ENCODE results near the gene EN2.

The EN2 gene

DNA sequence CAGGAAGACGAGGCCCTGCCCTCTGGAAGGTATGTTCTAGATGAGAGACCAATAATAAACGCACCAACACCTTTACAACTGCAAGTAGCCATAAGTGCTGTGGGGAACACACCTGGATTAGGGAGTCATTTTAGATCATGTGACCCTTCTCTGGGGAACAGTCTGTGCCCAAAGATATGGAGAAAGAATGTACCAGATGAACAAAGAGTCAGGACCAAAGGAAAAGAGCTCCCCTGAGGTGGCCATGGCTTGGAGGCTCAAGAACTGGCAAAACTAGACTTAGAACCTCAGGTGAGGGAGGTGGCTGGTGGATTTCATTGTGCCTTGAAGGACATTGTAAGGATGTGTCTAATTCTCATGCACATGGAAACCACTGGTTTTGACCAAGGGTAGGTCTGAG, 10.3 kb upstream of the EN2 start:
- DNase-seq (ENCODE audit: low read depth), result no peak
- TF ChIP-seq, protein P1, sequence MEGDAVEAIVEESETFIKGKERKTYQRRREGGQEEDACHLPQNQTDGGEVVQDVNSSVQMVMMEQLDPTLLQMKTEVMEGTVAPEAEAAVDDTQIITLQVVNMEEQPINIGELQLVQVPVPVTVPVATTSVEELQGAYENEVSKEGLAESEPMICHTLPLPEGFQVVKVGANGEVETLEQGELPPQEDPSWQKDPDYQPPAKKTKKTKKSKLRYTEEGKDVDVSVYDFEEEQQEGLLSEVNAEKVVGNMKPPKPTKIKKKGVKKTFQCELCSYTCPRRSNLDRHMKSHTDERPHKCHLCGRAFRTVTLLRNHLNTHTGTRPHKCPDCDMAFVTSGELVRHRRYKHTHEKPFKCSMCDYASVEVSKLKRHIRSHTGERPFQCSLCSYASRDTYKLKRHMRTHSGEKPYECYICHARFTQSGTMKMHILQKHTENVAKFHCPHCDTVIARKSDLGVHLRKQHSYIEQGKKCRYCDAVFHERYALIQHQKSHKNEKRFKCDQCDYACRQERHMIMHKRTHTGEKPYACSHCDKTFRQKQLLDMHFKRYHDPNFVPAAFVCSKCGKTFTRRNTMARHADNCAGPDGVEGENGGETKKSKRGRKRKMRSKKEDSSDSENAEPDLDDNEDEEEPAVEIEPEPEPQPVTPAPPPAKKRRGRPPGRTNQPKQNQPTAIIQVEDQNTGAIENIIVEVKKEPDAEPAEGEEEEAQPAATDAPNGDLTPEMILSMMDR (conservative IDR thresholded peaks at IDR 0.05; ENCODE audit: low read depth, low read length), result no peak
- no peak overlapping the region for H3K4me3 ChIP-seq (ENCODE audit: low read depth, low read length)

DNA sequence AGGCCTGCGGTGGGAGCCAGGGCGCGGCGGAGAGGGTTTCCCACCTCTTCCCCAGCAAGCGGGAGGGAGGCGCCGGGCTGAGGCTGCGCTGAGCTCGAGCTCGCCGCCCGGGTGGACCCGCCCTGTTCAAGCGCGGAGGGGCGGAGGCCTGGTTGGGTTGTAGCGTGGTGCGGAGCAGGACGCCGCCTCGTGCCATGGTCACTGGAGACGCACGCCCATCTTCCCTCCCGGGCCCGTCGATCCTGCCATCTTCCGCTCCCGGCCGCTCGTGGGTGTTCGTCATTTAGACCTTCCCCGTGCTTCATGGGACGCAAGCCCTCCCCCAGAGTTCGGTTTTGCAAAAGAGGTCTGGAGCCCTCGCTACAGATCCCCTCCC, 9.3 kb upstream of the EN2 start:
- TF ChIP-seq, protein P1 (conservative IDR thresholded peaks at IDR 0.05; ENCODE audit: low read depth, low read length), result no peak
- H3K4me3 ChIP-seq (ENCODE audit: low read depth, low read length), result no peak overlapping the region

DNA sequence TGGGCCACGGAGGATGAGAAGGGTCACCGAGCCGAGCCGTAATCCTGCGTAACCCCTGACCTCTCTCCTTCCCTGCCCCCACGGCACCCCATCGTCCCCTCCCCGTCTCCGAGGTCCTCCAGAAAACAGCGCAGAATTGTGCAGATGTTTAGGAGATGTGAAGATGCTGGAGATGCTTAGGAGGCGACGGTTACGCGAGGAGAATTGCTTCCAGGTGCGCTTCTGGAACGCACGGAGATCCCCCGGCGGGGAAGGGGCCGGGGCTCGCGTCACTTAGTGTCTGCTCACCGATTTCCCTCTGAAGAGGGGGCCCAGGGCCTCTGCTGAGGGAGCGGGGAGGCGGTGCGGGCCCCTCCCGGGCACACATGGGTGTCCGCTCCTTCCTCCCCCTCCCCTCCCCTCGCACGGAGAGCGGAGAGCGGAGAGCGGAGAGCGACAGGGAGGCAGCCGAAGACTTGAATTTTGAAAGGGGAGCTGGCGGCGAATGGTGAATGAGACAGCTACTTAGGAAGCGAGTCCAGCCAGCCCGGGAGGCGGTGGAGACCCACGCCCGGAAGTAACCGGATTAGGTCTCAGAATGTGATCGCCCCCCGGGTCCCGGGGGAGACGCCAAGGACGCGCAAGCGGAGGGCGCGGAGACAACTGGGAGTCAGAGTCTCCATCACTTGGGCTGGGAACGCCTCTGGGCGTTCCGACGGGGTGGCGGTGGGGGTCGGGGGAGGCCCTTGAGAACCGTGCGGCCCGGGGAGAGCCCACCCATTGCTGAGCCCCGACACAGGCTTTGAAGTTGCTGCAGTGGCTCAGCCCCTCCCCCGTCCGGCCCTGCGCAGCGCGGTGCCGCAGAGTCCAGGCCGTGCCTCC, 8.7 kb upstream of the EN2 start:
- no peak for DNase-seq (ENCODE audit: low read depth)
- TF ChIP-seq, protein P1 (conservative IDR thresholded peaks at IDR 0.05; ENCODE audit: low read depth, low read length), result no peak
- H3K4me3 ChIP-seq (ENCODE audit: low read depth, low read length), result no peak overlapping the region

More for the DNA sequence above, 9.3 kb upstream of the EN2 start:
- no peak for DNase-seq (ENCODE audit: low read depth)

DNA sequence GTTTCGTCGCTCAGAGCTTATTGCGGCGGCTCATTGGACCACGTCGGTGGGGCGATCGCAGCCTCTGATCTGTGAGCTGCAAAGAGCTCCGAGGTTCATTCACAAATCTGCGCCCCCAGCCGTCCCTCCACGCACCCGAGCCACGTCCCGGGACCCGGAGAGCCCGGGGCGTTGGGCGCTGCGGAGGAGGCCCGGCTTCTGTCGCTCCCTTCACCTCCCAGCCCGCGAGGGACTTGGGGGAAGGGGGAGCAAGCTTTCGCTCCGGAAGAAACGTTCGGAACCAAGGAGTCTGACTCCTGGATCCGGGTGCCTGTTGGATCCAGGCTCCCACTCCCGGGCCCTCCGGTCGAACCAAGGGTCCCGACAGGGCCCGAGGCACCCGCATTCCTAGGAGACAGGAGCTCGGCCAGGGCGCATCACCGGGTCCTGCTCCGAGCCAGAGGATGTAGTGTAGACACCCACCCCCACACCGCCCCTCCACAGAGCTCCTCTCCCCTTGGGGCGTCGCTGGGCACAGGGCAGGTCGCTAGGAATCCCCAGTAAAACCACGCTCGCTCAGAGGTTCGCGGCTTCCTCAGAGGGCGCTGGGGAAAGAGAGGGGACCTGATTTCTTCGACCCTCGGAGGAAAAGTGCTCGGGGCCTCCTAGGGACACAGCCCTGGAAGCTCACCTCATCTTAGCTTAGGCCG, 7.9 kb upstream of the EN2 start:
- DNase-seq (ENCODE audit: low read depth), result no peak
- H3K4me3 ChIP-seq (ENCODE audit: low read depth, low read length), result no peak overlapping the region
- TF ChIP-seq, protein P1 (conservative IDR thresholded peaks at IDR 0.05; ENCODE audit: low read depth, low read length), result no peak

DNA sequence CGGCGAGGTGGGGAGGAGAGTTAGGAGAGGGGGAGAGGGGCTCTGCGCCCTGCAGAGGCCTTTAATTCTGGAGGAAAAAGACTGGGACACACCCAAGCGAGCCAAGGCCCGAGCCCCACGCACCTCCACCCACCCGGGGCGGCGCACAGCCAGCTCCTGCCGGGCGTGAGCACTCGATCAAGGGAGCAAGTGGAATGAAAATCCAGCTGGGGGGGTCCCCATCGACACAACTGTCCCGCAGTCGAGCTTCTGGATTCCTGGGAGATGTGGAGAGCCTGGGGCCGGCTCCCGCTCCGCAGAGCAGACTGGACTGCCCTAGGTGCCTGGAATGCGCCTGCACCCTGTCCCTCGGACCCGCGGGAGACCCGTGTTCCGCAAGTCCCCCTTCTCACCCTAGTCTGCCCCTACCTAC, 7.4 kb upstream of the EN2 start:
- TF ChIP-seq, protein P1 (conservative IDR thresholded peaks at IDR 0.05; ENCODE audit: low read depth, low read length), result no peak
- DNase-seq (ENCODE audit: low read depth), result no peak
- H3K4me3 ChIP-seq (ENCODE audit: low read depth, low read length), result no peak overlapping the region

DNA sequence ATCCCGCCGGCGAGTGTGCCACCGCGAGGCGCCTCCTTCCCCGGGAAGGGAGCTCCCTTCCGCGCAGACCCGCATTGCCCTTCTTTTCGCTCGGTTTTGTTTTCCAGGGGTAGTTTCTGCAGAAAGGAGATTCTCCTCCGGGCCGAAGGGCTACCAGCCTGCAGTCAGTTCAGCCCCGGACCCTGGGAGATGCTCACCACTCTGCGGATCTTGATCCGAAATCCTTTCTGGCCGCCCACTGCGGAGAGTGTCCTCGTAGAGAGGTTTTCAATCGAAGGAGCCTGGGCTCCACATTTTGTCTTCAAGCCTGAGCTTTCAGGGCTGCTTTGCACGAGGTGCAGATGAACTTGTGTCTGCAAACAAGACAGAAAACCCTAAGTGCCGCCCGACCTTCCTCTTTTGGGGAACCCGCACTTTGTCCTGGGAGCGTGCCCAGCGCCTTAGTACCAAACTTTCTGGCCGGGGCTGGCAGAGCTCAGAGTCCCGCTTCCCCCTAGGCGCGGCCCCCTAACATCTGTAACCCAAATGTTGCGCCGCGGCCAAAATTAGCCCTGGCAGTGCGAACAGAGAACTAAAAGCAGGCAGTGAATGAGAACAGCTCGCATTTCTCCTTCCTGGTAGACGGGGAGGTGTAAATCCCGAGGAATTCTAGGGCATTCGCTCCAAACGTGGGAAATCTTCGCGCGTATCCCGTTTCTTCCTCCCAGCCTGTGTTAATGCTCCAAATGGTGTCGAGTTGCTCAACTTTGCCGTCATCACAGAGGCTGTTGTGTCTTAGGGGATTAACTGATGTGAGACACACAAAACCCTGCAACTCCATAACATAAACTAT, 6.7 kb upstream of the EN2 start:
- DNase-seq (ENCODE audit: low read depth), result no peak
- TF ChIP-seq, protein P1 (conservative IDR thresholded peaks at IDR 0.05; ENCODE audit: low read depth, low read length), result no peak
- no peak overlapping the region for H3K4me3 ChIP-seq (ENCODE audit: low read depth, low read length)
